A549 (cell line): ENCODE data around the gene YAF2. TPM values are rescaled to one million over a fixed set of nuclear protein-coding genes. Genes with fewer than 3 reads are reported as not detected.

Source experiments
- ATAC-seq, 2 experiments: fragments of 200-7000 bp in 1 of 2; fragments of >200 bp in 1 of 2; cut with Nextera tagmentation in 1 of 2; cut with Tn5 transposase in 1 of 2; 3 replicates each; pipeline versions ENCODE4 v1.8.0 to v1.9.1; 2018 to 2020; ENCODE audit warnings: mild to moderate bottlenecking in 1 of 2, moderate library complexity in 1 of 2
- CTCF ChIA-PET: fragments of 300-600 bp; sonication (Branson Sonifier 250); formaldehyde crosslinking; extraction: SDS; loops from one replicate; lab custom pipeline; 2021; ENCODE audit warnings: antibody characterized with exemption, inconsistent platforms; lab: Yijun Ruan, JAX
- POLR2A ChIA-PET: fragments of 350-600 bp; formaldehyde crosslinking; extraction: SDS; loops from one replicate; lab custom pipeline; 2021; ENCODE audit warnings: antibody characterized with exemption, inconsistent platforms; lab: Yijun Ruan, JAX
- DNase-seq, 2 experiments: peaks; one replicate each; pipeline versions ENCODE4 v3.0.0 to v3.0.0-alpha.2; 2011 to 2016; ENCODE audit warnings: low read depth in 1 of 2, low spot score in 1 of 2
- FAIRE-seq: peaks from 2 replicates; lab custom pipeline; 2011; peaks lifted over from hg19 to GRCh38; lab: Jason Lieb, UNC
- H3K27ac ChIP-seq, 2 experiments: fragments of >200 bp; sonication (Bioruptor Twin); formaldehyde crosslinking; 3 replicates each; pipeline ENCODE4 v1.5.1; 2016 to 2017
- H3K4me1 ChIP-seq: fragments of >200 bp; sonication (Bioruptor Twin); formaldehyde crosslinking; 3 replicates; pipeline ENCODE4 v1.6.1; 2016
- H3K4me2 ChIP-seq: fragments of >200 bp; sonication (Bioruptor Twin); formaldehyde crosslinking; 3 replicates; pipeline ENCODE4 v1.6.1; 2016
- H3K4me3 ChIP-seq: fragments of >200 bp; sonication (Bioruptor Twin); formaldehyde crosslinking; 3 replicates; pipeline ENCODE4 v1.5.1; 2016
- H3K9me3 ChIP-seq: fragments of >200 bp; sonication (Bioruptor Twin); formaldehyde crosslinking; 3 replicates; pipeline ENCODE4 v1.6.1; 2016
- CBX2 ChIP-seq: fragments of 200-600 bp; sonication (generic); IDR thresholded peaks from 2 replicates; pipeline ENCODE4 v1.6.1; 2016; ENCODE audit warnings: low read depth, mild to moderate bottlenecking, borderline replicate concordance
- CEBPB ChIP-seq, 2 experiments: fragments of >200 bp in 1 of 2; sonication (Bioruptor Twin) in 1 of 2; formaldehyde crosslinking in 1 of 2; IDR thresholded peaks; 2 replicates each; pipeline ENCODE4 v1.6.1; 2012 to 2016
- CHD2 ChIP-seq: fragments of 150-350 bp; IDR thresholded peaks from 2 replicates; pipeline ENCODE4 v1.6.1; 2014; ENCODE audit warnings: low read length; ENCODE audit not compliant: partially characterized antibody
- ESRRA ChIP-seq: fragments of 150-350 bp; IDR thresholded peaks from 2 replicates; pipeline ENCODE4 v1.6.1; 2014; ENCODE audit warnings: mild to moderate bottlenecking, low read length, borderline replicate concordance
- FOSB ChIP-seq: fragments of 250-450 bp; sonication (Bioruptor Pico); IDR thresholded peaks from 2 replicates; pipeline ENCODE4 v1.5.0; 2020; ENCODE audit warnings: mild to moderate bottlenecking, moderate library complexity
- FOSL2 ChIP-seq, 2 experiments: fragments of 450-650 bp in 1 of 2; fragments of >200 bp in 1 of 2; sonication (Bioruptor Twin) in 1 of 2; formaldehyde crosslinking; IDR thresholded peaks; 2 replicates each; pipeline versions ENCODE4 v1.5.0 to v1.6.1; 2016 to 2020; ENCODE audit warnings: mild to moderate bottlenecking in 1 of 2, moderate library complexity in 1 of 2
- KDM1A ChIP-seq: fragments of 200-600 bp; sonication (generic); IDR thresholded peaks from 2 replicates; pipeline ENCODE4 v1.6.1; 2016; ENCODE audit warnings: low read depth, mild to moderate bottlenecking
- MAFK ChIP-seq: fragments of 450-650 bp; IDR thresholded peaks from 2 replicates; pipeline ENCODE4 v1.6.1; 2014; ENCODE audit not compliant: partially characterized antibody
- NR3C1 ChIP-seq: fragments of >200 bp; sonication (Bioruptor Twin); formaldehyde crosslinking; IDR thresholded peaks from 3 replicates; pipeline ENCODE4 v1.6.1; 2017
- POLR2AphosphoS2 ChIP-seq: conservative IDR thresholded peaks from 2 replicates; pipeline ENCODE4 v1.6.1; 2012; ENCODE audit warnings: low read length, improper control_type of control experiment, inconsistent platforms
- RAD21 ChIP-seq, 2 experiments: fragments of >200 bp in 1 of 2; sonication (Bioruptor Twin) in 1 of 2; formaldehyde crosslinking in 1 of 2; IDR thresholded peaks in 1 of 2; conservative IDR thresholded peaks in 1 of 2; 2 replicates in 1 of 2; 3 replicates in 1 of 2; pipeline ENCODE4 v1.6.1; 2012 to 2018; ENCODE audit warnings: inconsistent platforms in 1 of 2
- RCOR1 ChIP-seq: fragments of 150-350 bp; IDR thresholded peaks from 2 replicates; pipeline ENCODE4 v1.6.1; 2014; ENCODE audit warnings: antibody characterized with exemption, low read length, low read depth
- RNF2 ChIP-seq: fragments of 200-600 bp; sonication (generic); IDR thresholded peaks from 2 replicates; pipeline ENCODE4 v1.6.1; 2016; ENCODE audit warnings: low read depth, mild to moderate bottlenecking, antibody characterized with exemption, moderate library complexity, borderline replicate concordance
- SMC3 ChIP-seq: fragments of >200 bp; sonication (Bioruptor Twin); formaldehyde crosslinking; IDR thresholded peaks from 3 replicates; pipeline ENCODE4 v1.6.1; 2018; ENCODE audit warnings: inconsistent platforms
- WGBS: methylation state at CpG from one replicate; pipeline ENCODE4 v1.1.6; 2017; ENCODE audit errors: missing lambda C conversion rate; 5-methylcytosine and 5-hydroxymethylcytosine counted together
- polyA plus RNA-seq, 4 experiments: library from polyadenylated mRNA; depleted of rRNA in 3 of 4; stranded (reverse); fragments of >200 nt; fragmentation: RNase III in 1 of 4; extraction: RNeasy Plus Mini Kit Qiagen cat#74134 plus additional on column Dnase treatment in 1 of 4; gene quantifications; 2 replicates in 3 of 4; 3 replicates in 1 of 4; pipeline ENCODE4 v1.2.3, GENCODE V29; 2011 to 2017
- TF ChIP-seq, protein P1 (sequence below): fragments of >200 bp; sonication (Bioruptor Twin); formaldehyde crosslinking; IDR thresholded peaks from 3 replicates; pipeline ENCODE4 v1.5.1; 2016
- TF ChIP-seq, protein P2 (sequence below): fragments of 150-350 bp; IDR thresholded peaks from 2 replicates; pipeline ENCODE4 v1.6.1; 2014; ENCODE audit warnings: low read depth, mild to moderate bottlenecking, low read length

The YAF2 gene
- polyA plus RNA-seq, 2 of the 4 experiments (the other 2 are of a cell fraction): 21.5 to 49.2 TPM

- ChIA-PET CTCF (interaction anchor here (1.2 to 1.8 kb wide), 3 partner anchors 16 to 198 kb away, joined by 3 to 7 read pairs (median 3); no protein-coding TSS in a partner anchor), POLR2A (no interaction called here)
- FAIRE-seq (no peak), ATAC-seq (0 out of 6 replicates have a peak, but pooled peaks of 1 of the 2 experiments have one; percentile 20), DNase-seq (no peak)
- WGBS: 74% methylated on average over 3 of the region's 3 CpGs
- Histone ChIP-seq H3K4me1 (peaks cover 26% of the 10 kb centered on the region), H3K27ac (no peak overlapping the region), H3K9me3 (no peaks in the 10 kb centered on the region), H3K4me3 (no peak overlapping the region), H3K4me2 (no peak overlapping the region)
- TF ChIP-seq CBX2: no peak
- TF ChIP-seq FOSL2 (IDR thresholded peaks at IDR 0.05): 0 out of 2 replicates have a peak, but pooled peaks have one; percentile 18
- TF ChIP-seq FOSL2 (CRISPR knock-in tag; IDR thresholded peaks at IDR 0.05): peak; percentile 73
- no peak for TF ChIP-seq FOSB (CRISPR knock-in tag)
- TF ChIP-seq POLR2AphosphoS2: no peak
- TF ChIP-seq CEBPB (IDR thresholded peaks at IDR 0.05): peak; percentile 55 to 82; a peak in 3 of 4 replicates
- TF ChIP-seq ESRRA: no peak
- no peak for TF ChIP-seq RCOR1
Observed at GRCh38 chr12:42135259-42135814, 102.7 kb downstream of the YAF2 start.

- ATAC-seq: peak; percentile 28 to 69; a peak in 3 of 6 replicates
- 22% methylated on average over 4 of the region's 4 CpGs for WGBS
- H3K27ac ChIP-seq: peak overlapping the region; percentile 18 to 36; a peak in 2 of 6 replicates
Observed at GRCh38 chr12:42130672-42131402, 107.2 kb downstream of the YAF2 start.

GRCh38 chr12:42129595-42130204, 108.3 kb downstream of the YAF2 start:
- peaks cover 60% of the 10 kb centered on the region for H3K4me1 ChIP-seq
- FAIRE-seq: peak; percentile 95
- H3K27ac ChIP-seq: no peak overlapping the region
- H3K4me3 ChIP-seq: no peak overlapping the region
- WGBS: 36% methylated on average over 4 of the region's 4 CpGs
- H3K9me3 ChIP-seq: no peaks in the 10 kb centered on the region
- H3K4me2 ChIP-seq: peak overlapping the region; percentile 65; the same call in 2 of the 3 replicates
- peak; percentile 70 to 81; a peak in 5 of 6 replicates for ATAC-seq
- POLR2A ChIA-PET: no interaction called here
- DNase-seq: peak; percentile 40 to 78
- CTCF ChIA-PET: interaction anchor here (1.0 to 2.1 kb wide), 5 partner anchors 113 to 286 kb away, joined by 3 to 9 read pairs (median 3); no protein-coding TSS in a partner anchor
- TF ChIP-seq, protein P1, sequence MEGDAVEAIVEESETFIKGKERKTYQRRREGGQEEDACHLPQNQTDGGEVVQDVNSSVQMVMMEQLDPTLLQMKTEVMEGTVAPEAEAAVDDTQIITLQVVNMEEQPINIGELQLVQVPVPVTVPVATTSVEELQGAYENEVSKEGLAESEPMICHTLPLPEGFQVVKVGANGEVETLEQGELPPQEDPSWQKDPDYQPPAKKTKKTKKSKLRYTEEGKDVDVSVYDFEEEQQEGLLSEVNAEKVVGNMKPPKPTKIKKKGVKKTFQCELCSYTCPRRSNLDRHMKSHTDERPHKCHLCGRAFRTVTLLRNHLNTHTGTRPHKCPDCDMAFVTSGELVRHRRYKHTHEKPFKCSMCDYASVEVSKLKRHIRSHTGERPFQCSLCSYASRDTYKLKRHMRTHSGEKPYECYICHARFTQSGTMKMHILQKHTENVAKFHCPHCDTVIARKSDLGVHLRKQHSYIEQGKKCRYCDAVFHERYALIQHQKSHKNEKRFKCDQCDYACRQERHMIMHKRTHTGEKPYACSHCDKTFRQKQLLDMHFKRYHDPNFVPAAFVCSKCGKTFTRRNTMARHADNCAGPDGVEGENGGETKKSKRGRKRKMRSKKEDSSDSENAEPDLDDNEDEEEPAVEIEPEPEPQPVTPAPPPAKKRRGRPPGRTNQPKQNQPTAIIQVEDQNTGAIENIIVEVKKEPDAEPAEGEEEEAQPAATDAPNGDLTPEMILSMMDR: peak; percentile 90
- TF ChIP-seq KDM1A (no peak), ESRRA (no peak), CBX2 (no peak), SMC3 (peak; percentile 91), RAD21 (conservative IDR thresholded peaks at IDR 0.05 in 1 of 2, IDR thresholded peaks at IDR 0.05 in 1 of 2) (peak; percentile 96 to 99), CHD2 (no peak)
- TF ChIP-seq, protein P2, sequence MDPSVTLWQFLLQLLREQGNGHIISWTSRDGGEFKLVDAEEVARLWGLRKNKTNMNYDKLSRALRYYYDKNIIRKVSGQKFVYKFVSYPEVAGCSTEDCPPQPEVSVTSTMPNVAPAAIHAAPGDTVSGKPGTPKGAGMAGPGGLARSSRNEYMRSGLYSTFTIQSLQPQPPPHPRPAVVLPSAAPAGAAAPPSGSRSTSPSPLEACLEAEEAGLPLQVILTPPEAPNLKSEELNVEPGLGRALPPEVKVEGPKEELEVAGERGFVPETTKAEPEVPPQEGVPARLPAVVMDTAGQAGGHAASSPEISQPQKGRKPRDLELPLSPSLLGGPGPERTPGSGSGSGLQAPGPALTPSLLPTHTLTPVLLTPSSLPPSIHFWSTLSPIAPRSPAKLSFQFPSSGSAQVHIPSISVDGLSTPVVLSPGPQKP: no peak

More at GRCh38 chr12:42130672-42131402, 107.2 kb downstream of the YAF2 start:
- Histone ChIP-seq H3K4me2 (peak overlapping the region; percentile 65), H3K9me3 (no peaks in the 10 kb centered on the region), H3K4me1 (peaks cover 57% of the 10 kb centered on the region), H3K4me3 (no peak overlapping the region)
- no peak for FAIRE-seq
- DNase-seq: no peak
- POLR2A ChIA-PET: interaction anchor here (0.6 to 0.7 kb wide), 2 partner anchors 14 to 201 kb away, joined by 3 read pairs; no protein-coding TSS in a partner anchor
- TF ChIP-seq CEBPB (IDR thresholded peaks at IDR 0.05) (peak; percentile 74; a peak in 3 of 4 replicates), FOSL2 (IDR thresholded peaks at IDR 0.05) (no peak), FOSL2 (CRISPR knock-in tag; IDR thresholded peaks at IDR 0.05) (peak; percentile 41), SMC3 (no peak), RAD21 (conservative IDR thresholded peaks at IDR 0.05 in 1 of 2, IDR thresholded peaks at IDR 0.05 in 1 of 2) (no peak), RNF2 (no peak), MAFK (no peak), NR3C1 (no peak)
- CTCF ChIA-PET: interaction anchor here (0.6 to 1.4 kb wide), 5 partner anchors 10 to 209 kb away, joined by 3 to 13 read pairs (median 3); no protein-coding TSS in a partner anchor
